Endodermal cell (in vitro differentiated cells): ENCODE data around the gene DUSP2. TPM values are rescaled to one million over a fixed set of nuclear protein-coding genes. Genes with fewer than 3 reads are reported as not detected.

Experiments used
- DNase-seq: peaks from one replicate; pipeline ENCODE4 v3.0.0-alpha.2; 2017
- H3K27ac ChIP-seq: 2 replicates; pipeline ENCODE4 v1.5.1; 2013; ENCODE audit warnings: mild to moderate bottlenecking, low read depth, low read length, moderate library complexity
- H3K27me3 ChIP-seq: 2 replicates; pipeline ENCODE4 v1.6.1; 2013; ENCODE audit warnings: mild to moderate bottlenecking, low read length, moderate library complexity; ENCODE audit not compliant: insufficient read depth, control insufficient read depth, poor library complexity, severe bottlenecking
- H3K36me3 ChIP-seq: 2 replicates; pipeline ENCODE4 v1.7.0; 2013; ENCODE audit warnings: mild to moderate bottlenecking, low read length, moderate library complexity; ENCODE audit not compliant: control insufficient read depth, insufficient read depth
- H3K4me1 ChIP-seq: one replicate; pipeline ENCODE4 v1.7.0; 2013; ENCODE audit warnings: low read length; ENCODE audit not compliant: control insufficient read depth, insufficient read depth
- H3K4me3 ChIP-seq: 2 replicates; pipeline ENCODE4 v1.5.1; 2013; ENCODE audit warnings: mild to moderate bottlenecking, low read length, moderate library complexity
- H3K9ac ChIP-seq: 2 replicates; pipeline ENCODE4 v1.6.1; 2013; ENCODE audit warnings: mild to moderate bottlenecking, low read length, moderate library complexity; ENCODE audit not compliant: poor library complexity, severe bottlenecking; ENCODE audit errors: extremely low read depth
- H3K9me3 ChIP-seq: 2 replicates; pipeline ENCODE4 v1.6.1; 2013; ENCODE audit warnings: mild to moderate bottlenecking, low read length, moderate library complexity; ENCODE audit not compliant: control insufficient read depth
- H3K27ac Mint-ChIP-seq: 2 replicates; pipeline ENCODE4 v1.8.0; 2020; ENCODE audit warnings: mixed read lengths
- H3K27me3 Mint-ChIP-seq: 2 replicates; pipeline ENCODE4 v1.8.0; 2021; ENCODE audit warnings: mild to moderate bottlenecking, mixed read lengths; ENCODE audit not compliant: insufficient read depth
- H3K36me3 Mint-ChIP-seq: 2 replicates; pipeline ENCODE4 v1.8.0; 2020; ENCODE audit warnings: low read depth, mixed read lengths
- H3K4me1 Mint-ChIP-seq: 2 replicates; pipeline ENCODE4 v1.8.0; 2020; ENCODE audit warnings: mixed read lengths
- H3K4me3 Mint-ChIP-seq: 2 replicates; pipeline ENCODE4 v1.8.0; 2020; ENCODE audit warnings: mild to moderate bottlenecking, moderate library complexity, mixed read lengths
- H3K9me3 Mint-ChIP-seq: 2 replicates; pipeline ENCODE4 v1.8.0; 2020; ENCODE audit warnings: mild to moderate bottlenecking, mixed read lengths
- CTCF ChIP-seq: fragments of 200-600 bp; sonication (generic); conservative IDR thresholded peaks from 2 replicates; pipeline ENCODE4 v1.5.0; 2021; ENCODE audit warnings: antibody characterized with exemption, mild to moderate bottlenecking
- WGBS, 2 experiments: methylation state at CpG; one replicate each; pipeline versions ENCODE4 v1.1.5 to v1.1.7; 2013; ENCODE audit warnings: missing lambda C conversion rate in 2 of 2, mixed read lengths in 1 of 2; ENCODE audit not compliant: insufficient coverage in 1 of 2, insufficient read length in 1 of 2; 5-methylcytosine and 5-hydroxymethylcytosine counted together
- total RNA-seq, 2 donors: library from RNA; stranded (reverse); fragmentation: NEBNext Ultra II Directional in 1 of 2; extraction: Animal tissue kit (Norgen Biotek cat#: 25700) in 1 of 2; gene quantifications; 2 replicates in 1 of 2; 3 replicates in 1 of 2; pipeline ENCODE4 v1.2.1, GENCODE V29; 2021

Gene DUSP2
- total RNA-seq, 2 donors from 2014 or later: 1.6 to 2.2 TPM

DNA sequence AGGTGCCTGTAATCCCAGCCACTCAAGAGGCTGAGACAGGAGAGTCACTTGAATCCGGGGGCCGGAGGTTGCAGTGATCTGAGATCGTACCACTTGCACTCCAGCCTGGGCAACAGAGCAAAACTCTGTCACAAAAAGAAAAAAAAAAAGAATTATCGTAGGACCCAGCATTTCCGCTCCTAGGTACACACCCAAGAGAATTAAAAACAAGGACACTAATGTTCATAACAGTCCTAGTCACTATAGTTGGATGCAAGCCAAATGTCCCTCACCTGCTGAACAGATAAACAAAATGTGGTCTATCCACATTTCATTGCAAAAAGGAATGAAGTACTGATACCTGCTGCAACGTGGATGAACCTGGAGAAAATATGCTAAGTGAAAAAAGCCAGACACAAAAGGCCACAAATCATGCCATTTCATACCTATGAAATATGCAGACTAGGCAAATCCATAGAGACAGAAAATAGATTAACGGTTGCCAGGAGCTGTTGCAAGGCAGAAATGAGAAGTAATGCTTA, 50.1 kb downstream of the DUSP2 start:
- 93 to 100% methylated on average over 6 to 7 of the region's 7 CpGs for WGBS, 2 experiments
- no peak for DNase-seq
- no peak for TF ChIP-seq CTCF

GRCh38 chr2:96093528-96093927, 51.7 kb downstream of the DUSP2 start:
- peaks cover 4% of the 10 kb centered on the region for H3K27me3 Mint-ChIP-seq
- Histone ChIP-seq H3K27me3 (no peaks in the 10 kb centered on the region), H3K4me3 (no peak overlapping the region), H3K36me3 (no peaks in the 10 kb centered on the region), H3K27ac (no peak overlapping the region), H3K9me3 (no peaks in the 10 kb centered on the region), H3K4me1 (no peaks in the 10 kb centered on the region), H3K9ac (no peak overlapping the region)
- H3K36me3 Mint-ChIP-seq: no peaks in the 10 kb centered on the region
- no peaks in the 10 kb centered on the region for H3K4me1 Mint-ChIP-seq
- no peak overlapping the region for H3K27ac Mint-ChIP-seq
- 93 to 97% methylated on average over 4 of the region's 4 CpGs for WGBS, 2 experiments
- TF ChIP-seq CTCF: no peak
- no peak for DNase-seq
- no peaks in the 10 kb centered on the region for H3K9me3 Mint-ChIP-seq
- no peak overlapping the region for H3K4me3 Mint-ChIP-seq

More for the DNA sequence above, 50.1 kb downstream of the DUSP2 start:
- Histone ChIP-seq H3K9me3 (no peaks in the 10 kb centered on the region), H3K27ac (no peak overlapping the region), H3K4me1 (no peaks in the 10 kb centered on the region), H3K36me3 (no peaks in the 10 kb centered on the region), H3K4me3 (no peak overlapping the region), H3K27me3 (no peaks in the 10 kb centered on the region), H3K9ac (no peak overlapping the region)
- H3K27me3 Mint-ChIP-seq: peaks cover 4% of the 10 kb centered on the region
- H3K4me1 Mint-ChIP-seq: no peaks in the 10 kb centered on the region
- no peaks in the 10 kb centered on the region for H3K36me3 Mint-ChIP-seq
- no peak overlapping the region for H3K27ac Mint-ChIP-seq
- no peak overlapping the region for H3K4me3 Mint-ChIP-seq
- no peaks in the 10 kb centered on the region for H3K9me3 Mint-ChIP-seq

Other genes starting within 250 kb of the DUSP2 start
- gene ANKRD36C, start 153.6 kb downstream of the DUSP2 start, total RNA-seq: 10 to 100 TPM; 21.1 to 32.2 TPM
- under 1 TPM in 1 of 2 donors, not detected in 1; 0.33 TPM for gene GPAT2, start 110.5 kb downstream of the DUSP2 start, total RNA-seq
- 1 to 10 TPM; 2.4 to 3.8 TPM for gene ADRA2B, start 28.9 kb downstream of the DUSP2 start, total RNA-seq
- gene ASTL, start 6.9 kb downstream of the DUSP2 start, total RNA-seq: not detected
- 100 to 1,000 TPM; 145 to 159 TPM for gene STARD7, start 63.4 kb upstream of the DUSP2 start, total RNA-seq
- gene TMEM127, start 120.6 kb upstream of the DUSP2 start, total RNA-seq: 10 to 100 TPM; 27.0 to 28.3 TPM
- gene CIAO1, start 120.8 kb upstream of the DUSP2 start, total RNA-seq: 10 to 100 TPM; 65.4 to 66.2 TPM
- 100 to 1,000 TPM; 190 to 211 TPM for gene SNRNP200, start 160.1 kb upstream of the DUSP2 start, total RNA-seq
- 1 to 10 TPM; 6.8 to 8.0 TPM for gene ITPRIPL1, start 179.9 kb upstream of the DUSP2 start, total RNA-seq
- gene NCAPH, start 190.3 kb upstream of the DUSP2 start, total RNA-seq: 10 to 100 TPM; 35.0 to 49.5 TPM